Epithelial cell of esophagus (primary cell): ENCODE results near the gene DCST1.

ENCODE experiments used
- DNase-seq: peaks from one replicate; pipeline ENCODE4 v3.0.0; 2010; ENCODE audit warnings: low read depth
- H3K4me3 ChIP-seq: 2 replicates; pipeline ENCODE4 v1.5.1; 2011; ENCODE audit warnings: mild to moderate bottlenecking, low read length, control low read depth
- TF ChIP-seq, protein P1 (sequence below): IDR thresholded peaks from 2 replicates; pipeline ENCODE4 v1.5.1; 2011; ENCODE audit warnings: low read depth, mild to moderate bottlenecking, low read length, control low read depth, inconsistent platforms; ENCODE audit not compliant: insufficient read depth; ENCODE audit errors: missing control alignments

The DCST1 gene

DNA sequence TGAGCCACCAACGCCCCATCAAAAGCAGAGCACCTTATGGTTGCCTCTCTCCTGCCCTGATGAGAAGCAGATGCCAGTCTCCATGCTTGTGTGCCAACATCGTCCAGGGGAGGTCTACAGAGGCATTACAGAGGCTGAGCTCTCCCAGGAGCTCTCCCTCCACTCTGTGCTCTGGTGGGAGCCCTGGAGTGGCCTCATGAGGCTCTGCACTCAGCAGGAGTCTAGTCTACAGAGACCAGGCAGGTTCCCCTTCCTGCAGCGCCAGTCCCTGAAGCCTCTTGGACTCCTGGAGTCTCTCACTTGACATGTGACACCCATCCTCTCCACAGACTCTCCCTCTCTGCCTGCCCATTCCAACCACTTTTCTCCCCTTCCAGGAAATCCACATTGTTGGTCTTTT, 3.4 kb downstream of the DCST1 start:
- H3K4me3 ChIP-seq, result no peak overlapping the region
- TF ChIP-seq, protein P1, sequence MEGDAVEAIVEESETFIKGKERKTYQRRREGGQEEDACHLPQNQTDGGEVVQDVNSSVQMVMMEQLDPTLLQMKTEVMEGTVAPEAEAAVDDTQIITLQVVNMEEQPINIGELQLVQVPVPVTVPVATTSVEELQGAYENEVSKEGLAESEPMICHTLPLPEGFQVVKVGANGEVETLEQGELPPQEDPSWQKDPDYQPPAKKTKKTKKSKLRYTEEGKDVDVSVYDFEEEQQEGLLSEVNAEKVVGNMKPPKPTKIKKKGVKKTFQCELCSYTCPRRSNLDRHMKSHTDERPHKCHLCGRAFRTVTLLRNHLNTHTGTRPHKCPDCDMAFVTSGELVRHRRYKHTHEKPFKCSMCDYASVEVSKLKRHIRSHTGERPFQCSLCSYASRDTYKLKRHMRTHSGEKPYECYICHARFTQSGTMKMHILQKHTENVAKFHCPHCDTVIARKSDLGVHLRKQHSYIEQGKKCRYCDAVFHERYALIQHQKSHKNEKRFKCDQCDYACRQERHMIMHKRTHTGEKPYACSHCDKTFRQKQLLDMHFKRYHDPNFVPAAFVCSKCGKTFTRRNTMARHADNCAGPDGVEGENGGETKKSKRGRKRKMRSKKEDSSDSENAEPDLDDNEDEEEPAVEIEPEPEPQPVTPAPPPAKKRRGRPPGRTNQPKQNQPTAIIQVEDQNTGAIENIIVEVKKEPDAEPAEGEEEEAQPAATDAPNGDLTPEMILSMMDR, result no peak
- DNase-seq, result no peak

GRCh38 chr1:155037851-155038441, 4.3 kb downstream of the DCST1 start:
- no peak overlapping the region for H3K4me3 ChIP-seq
- DNase-seq, result peak; percentile 44
- TF ChIP-seq, protein P1, result no peak

- H3K4me3 ChIP-seq, result no peak overlapping the region
- TF ChIP-seq, protein P1, result no peak
- peak; percentile 97 for DNase-seq
Observed at GRCh38 chr1:155038602-155039307, 5.1 kb downstream of the DCST1 start.

DNA sequence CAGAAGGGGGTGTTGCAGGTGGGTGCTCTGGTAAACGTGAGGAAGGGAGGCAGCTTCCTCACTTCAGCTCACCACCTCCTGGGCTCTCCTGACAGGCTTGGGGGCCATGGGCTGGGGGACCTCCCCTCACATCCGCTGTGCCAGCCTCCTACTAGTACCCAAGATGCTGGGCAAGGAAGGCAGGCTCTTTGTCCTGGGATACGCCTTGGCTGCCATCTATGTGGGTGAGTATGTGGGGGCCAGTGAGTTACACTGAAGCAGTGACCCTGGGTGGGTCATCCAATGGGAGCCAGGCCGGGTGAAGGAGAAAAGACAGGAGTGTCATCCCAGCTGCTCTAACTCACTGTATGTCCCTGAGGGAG, 5.7 kb downstream of the DCST1 start:
- H3K4me3 ChIP-seq, result no peak overlapping the region
- DNase-seq, result no peak
- TF ChIP-seq, protein P1, result no peak

DNA sequence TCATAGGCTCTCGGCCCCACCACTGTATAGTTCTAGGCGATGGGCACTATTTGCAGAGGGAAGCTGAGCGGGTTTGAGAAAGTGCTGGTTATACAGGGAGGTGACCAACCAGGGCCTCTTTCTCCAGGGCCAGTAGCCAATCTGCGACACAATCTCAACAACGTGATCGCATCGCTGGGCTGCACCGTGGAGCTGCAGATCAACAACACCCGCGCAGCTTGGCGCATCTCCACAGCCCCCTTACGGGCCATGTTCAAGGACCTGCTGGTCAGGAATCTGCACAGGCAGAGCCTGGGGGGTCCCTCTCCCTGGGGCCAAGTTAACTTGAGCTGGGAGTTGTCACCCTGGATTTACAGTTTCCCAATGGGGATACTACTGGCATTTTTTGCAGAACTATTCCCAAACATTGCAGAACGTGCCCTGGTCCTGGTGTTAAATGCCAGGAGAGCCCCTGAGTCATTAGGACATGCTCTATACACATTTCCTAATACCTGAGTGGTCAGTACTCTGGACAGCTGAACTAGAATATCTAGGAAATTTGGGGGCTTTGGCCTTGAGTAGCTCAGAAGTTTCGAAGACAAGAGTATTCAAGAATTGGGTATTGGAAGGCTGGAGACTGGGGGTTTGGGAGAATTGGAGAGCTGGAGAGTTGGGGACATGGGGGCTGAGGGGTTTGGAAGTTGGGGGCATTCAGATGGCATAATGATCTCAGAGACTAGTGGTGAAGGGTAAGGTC, 6.9 kb downstream of the DCST1 start:
- DNase-seq, result no peak
- no peak overlapping the region for H3K4me3 ChIP-seq
- TF ChIP-seq, protein P1, result no peak

DNA sequence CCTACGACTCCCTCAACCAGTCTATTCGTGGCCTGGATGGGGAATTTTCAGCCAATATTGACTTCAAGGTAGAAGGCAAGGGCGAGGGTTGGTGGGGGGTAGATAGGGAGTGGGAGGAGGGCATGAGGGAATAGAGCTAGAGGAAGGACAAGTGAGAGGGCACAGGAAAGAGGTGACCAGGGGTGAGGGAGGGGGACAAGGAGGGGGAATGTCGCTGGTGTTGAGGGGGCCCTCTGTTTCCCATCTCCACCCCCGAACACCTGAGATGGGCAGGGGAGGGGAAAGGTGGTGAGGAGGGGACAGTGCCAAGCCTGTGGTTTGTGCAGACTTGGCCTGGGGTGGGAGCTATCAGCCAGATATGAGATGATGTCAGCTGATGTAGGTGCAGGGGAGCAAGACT, 9.2 kb downstream of the DCST1 start:
- DNase-seq, result no peak
- no peak overlapping the region for H3K4me3 ChIP-seq
- TF ChIP-seq, protein P1, result no peak

GRCh38 chr1:155043301-155043702, 9.7 kb downstream of the DCST1 start:
- DNase-seq, result no peak
- H3K4me3 ChIP-seq, result no peak overlapping the region

More at GRCh38 chr1:155043301-155043702, 9.7 kb downstream of the DCST1 start:
- TF ChIP-seq, protein P1, result no peak
